GM12878 (cell line): ENCODE results near the gene POU4F1. TPM values are rescaled to one million over a fixed set of nuclear protein-coding genes. Genes with fewer than 3 reads are reported as not detected.

Source experiments
- ATAC-seq: fragments of 200-7000 bp; cut with Tn5 transposase; 3 replicates; pipeline ENCODE4 v1.9.1; 2020; ENCODE audit warnings: mild to moderate bottlenecking, moderate library complexity
- BruUV-seq: library from RNA; stranded (reverse); fragments of 400-500 nt; replicated peaks from 2 replicates; lab custom pipeline; 2021; lab: Mats Ljungman, UMichigan
- CTCF ChIA-PET: fragments of 300-600 bp; sonication (Branson Sonifier 250); formaldehyde crosslinking; extraction: SDS; loops from one replicate; lab custom pipeline; 2021; ENCODE audit warnings: inconsistent platforms; lab: Yijun Ruan, JAX
- POLR2A ChIA-PET: fragments of 350-600 bp; formaldehyde crosslinking; extraction: SDS; loops from one replicate; lab custom pipeline; 2021; ENCODE audit warnings: inconsistent platforms; lab: Charles Lee
- RAD21 ChIA-PET: fragments of 300-600 bp; sonication (Branson Sonifier 250); formaldehyde crosslinking; loops from one replicate; lab custom pipeline; 2023; ENCODE audit warnings: antibody characterized with exemption; ENCODE audit not compliant: unreplicated experiment; lab: Charles Lee
- SMC1A ChIA-PET: fragments of 300-600 bp; sonication (Branson Sonifier 250); formaldehyde crosslinking; loops from one replicate; lab custom pipeline; 2023; ENCODE audit not compliant: unreplicated experiment, uncharacterized antibody; lab: Charles Lee
- DNase-seq: peaks from one replicate; pipeline ENCODE4 v3.0.0-alpha.2; 2011; ENCODE audit warnings: low read depth, low spot score
- FAIRE-seq: peaks from 3 replicates; lab custom pipeline; 2011; peaks lifted over from hg19 to GRCh38; lab: Jason Lieb, UNC
- H2AFZ ChIP-seq: 2 replicates; pipeline ENCODE4 v1.6.0; 2011; ENCODE audit warnings: low read depth, low read length, control low read depth; ENCODE audit not compliant: control insufficient read depth
- H3K27ac ChIP-seq: 2 replicates; pipeline ENCODE4 v1.5.1; 2011; ENCODE audit warnings: control low read depth; ENCODE audit not compliant: control insufficient read depth, insufficient read depth
- H3K27me3 ChIP-seq, 2 experiments: replicated peaks in 1 of 2; 2 replicates each; pipeline versions ENCODE4 v1.6.0 to v1.6.1; 2011; ENCODE audit warnings: low read length in 1 of 2; ENCODE audit not compliant: control insufficient read depth in 2 of 2, insufficient read depth in 2 of 2
- H3K36me3 ChIP-seq, 2 experiments: 2 replicates each; pipeline ENCODE4 v1.5.1; 2011; ENCODE audit warnings: low read length in 1 of 2; ENCODE audit not compliant: control insufficient read depth in 2 of 2, insufficient read depth in 2 of 2
- H3K4me1 ChIP-seq: 2 replicates; pipeline ENCODE4 v1.6.1; 2011; ENCODE audit warnings: mild to moderate bottlenecking, low read length, moderate library complexity, mixed read lengths; ENCODE audit not compliant: control insufficient read depth, insufficient read depth
- H3K4me2 ChIP-seq: 2 replicates; pipeline ENCODE4 v1.6.0; 2011; ENCODE audit warnings: control low read depth; ENCODE audit not compliant: control insufficient read depth, insufficient read depth
- H3K4me3 ChIP-seq: fragments of 200-600 bp; sonication (generic); 2 replicates; pipeline ENCODE4 v1.5.1; 2016
- H3K79me2 ChIP-seq: 2 replicates; pipeline ENCODE4 v1.6.0; 2011; ENCODE audit warnings: low read length; ENCODE audit not compliant: control insufficient read depth, insufficient read depth
- H3K9ac ChIP-seq: 2 replicates; pipeline ENCODE4 v1.8.0; 2011; ENCODE audit warnings: low read length, control low read depth, mixed read lengths; ENCODE audit not compliant: control insufficient read depth, insufficient read depth
- H3K9me3 ChIP-seq: replicated peaks from 3 replicates; pipeline ENCODE4 v1.5.1; 2011; ENCODE audit warnings: mild to moderate bottlenecking, low read length; ENCODE audit not compliant: control insufficient read depth, insufficient read depth
- H4K20me1 ChIP-seq: 2 replicates; pipeline ENCODE4 v1.6.0; 2011; ENCODE audit not compliant: control insufficient read depth, insufficient read depth
- BMI1 ChIP-seq: fragments of 450-650 bp; IDR thresholded peaks from 2 replicates; pipeline ENCODE4 v1.6.1; 2016; ENCODE audit warnings: mild to moderate bottlenecking, moderate library complexity, borderline replicate concordance
- EGR1 ChIP-seq, 2 experiments: IDR thresholded peaks; 1 replicate in 1 of 2; 2 replicates in 1 of 2; pipeline ENCODE4 v1.6.1; 2011 to 2012; ENCODE audit warnings: low read depth in 2 of 2, low read length in 2 of 2, borderline replicate concordance in 1 of 2, mild to moderate bottlenecking in 1 of 2, moderate library complexity in 1 of 2
- FOXK2 ChIP-seq: fragments of 450-650 bp; IDR thresholded peaks from 2 replicates; pipeline ENCODE4 v1.6.1; 2017; ENCODE audit warnings: mild to moderate bottlenecking, moderate library complexity
- IRF4 ChIP-seq: IDR thresholded peaks from 2 replicates; pipeline ENCODE4 v1.6.1; 2011; ENCODE audit warnings: low read depth, low read length
- LARP7 ChIP-seq: fragments of 450-650 bp; IDR thresholded peaks from 2 replicates; pipeline ENCODE4 v1.6.1; 2017; ENCODE audit warnings: mild to moderate bottlenecking
- MEF2A ChIP-seq: IDR thresholded peaks from 2 replicates; pipeline ENCODE4 v1.6.1; 2011; ENCODE audit warnings: low read depth, mild to moderate bottlenecking, low read length, moderate library complexity; ENCODE audit not compliant: insufficient read depth
- PAX5 ChIP-seq: IDR thresholded peaks from 2 replicates; pipeline ENCODE4 v1.6.1; 2011; ENCODE audit warnings: low read depth, low read length, borderline replicate concordance
- POLR2AphosphoS2 ChIP-seq: IDR thresholded peaks from 2 replicates; pipeline ENCODE4 v1.6.1; 2011; ENCODE audit warnings: low read depth, mild to moderate bottlenecking, low read length, improper control_type of control experiment, moderate library complexity
- RFX5 ChIP-seq: IDR thresholded peaks from 2 replicates; pipeline ENCODE4 v1.6.1; 2011; ENCODE audit warnings: low read depth, low read length, improper control_type of control experiment
- RUNX3 ChIP-seq: IDR thresholded peaks from 2 replicates; pipeline ENCODE4 v1.6.1; 2012; ENCODE audit warnings: low read length, inconsistent platforms
- SMC3 ChIP-seq: IDR thresholded peaks from 2 replicates; pipeline ENCODE4 v1.6.1; 2011; ENCODE audit warnings: low read length, improper control_type of control experiment, borderline replicate concordance
- SRF ChIP-seq, 2 experiments: IDR thresholded peaks; 2 replicates each; pipeline ENCODE4 v1.6.1; 2011; ENCODE audit warnings: low read depth in 2 of 2, low read length in 2 of 2, mild to moderate bottlenecking in 1 of 2, moderate library complexity in 1 of 2
- ZNF217 ChIP-seq: fragments of 450-650 bp; IDR thresholded peaks from 2 replicates; pipeline ENCODE4 v1.6.1; 2017; ENCODE audit warnings: antibody characterized with exemption, mild to moderate bottlenecking
- ZNF24 ChIP-seq: fragments of 450-650 bp; IDR thresholded peaks from 2 replicates; pipeline ENCODE4 v1.6.1; 2017; ENCODE audit warnings: antibody characterized with exemption, mild to moderate bottlenecking
- WGBS: methylation state at CpG from one replicate; pipeline ENCODE4 v1.1.6; 2016; ENCODE audit warnings: low lambda C conversion rate; ENCODE audit not compliant: insufficient replicate concordance, insufficient coverage; ENCODE audit errors: missing lambda C conversion rate; 5-methylcytosine and 5-hydroxymethylcytosine counted together
- in situ Hi-C: fragments of 300-500 bp; cut with MboI; formaldehyde crosslinking; loops from 9 replicates; pipeline ENCODE4 v1.14.3; 2018; ENCODE audit warnings: mixed read lengths
- intact Hi-C: fragments of 100-400 bp; cut with micrococcal nuclease; formaldehyde crosslinking; loops from one replicate; pipeline ENCODE4 v1.14.2; 2022; ENCODE audit not compliant: unreplicated experiment
- polyA plus RNA-seq, 11 experiments: library from polyadenylated mRNA; depleted of rRNA in 4 of 11; unstranded in 6 of 11; stranded (reverse) in 5 of 11; fragments of >200 nt; fragmentation: Nextera tagmentation in 4 of 11; fragmentation: Illumina TruSeq in 1 of 11; extraction: Ambion mirVana in 4 of 11; extraction: Trizol in 1 of 11; gene quantifications; 1 replicate in 1 of 11; 2 replicates in 10 of 11; pipeline versions ENCODE4 v1.2.1 to v1.2.3, GENCODE V29; 2011 to 2016; ENCODE audit warnings: inconsistent platforms in 2 of 11, missing spikeins in 2 of 11, low read depth in 1 of 11
- total RNA-seq, 4 experiments: library from RNA; depleted of rRNA in 3 of 4; stranded (reverse); fragments of >200 nt in 3 of 4; fragmentation: Illumina TruSeq in 1 of 4; extraction: Trizol in 1 of 4; gene quantifications; 2 replicates each; pipeline versions ENCODE4 v1.2.1 to v1.2.3, GENCODE V29; 2013 to 2021

POU4F1 gene
- total and polyA plus RNA-seq, 10 of the 15 experiments (the other 5 are each of a cell fraction or from before 2014, with no cell fraction given): 0.01 to 0.14 (median 0.02) TPM; not detected in 5

GRCh38 chr13:78607409-78608251, 4.3 kb upstream of the POU4F1 start:
- Histone ChIP-seq H2AFZ (no peak overlapping the region), H3K4me2 (no peak overlapping the region), H3K9me3 (no peaks in the 10 kb centered on the region; the same call in 2 of the 3 replicates), H3K36me3 (no peaks in the 10 kb centered on the region), H3K27ac (no peak overlapping the region), H3K4me1 (peaks cover 4% of the 10 kb centered on the region), H3K79me2 (no peaks in the 10 kb centered on the region), H3K27me3 (peaks cover 21 to 47% of the 10 kb centered on the region in 2 experiments), H3K4me3 (no peak overlapping the region), H4K20me1 (peaks cover 2% of the 10 kb centered on the region; the same call in 1 of the 2 replicates), H3K9ac (no peak overlapping the region)
- ChIA-PET RAD21 (no interaction called here), POLR2A (no interaction called here), SMC1A (no interaction called here), CTCF (no interaction called here)
- TF ChIP-seq POLR2AphosphoS2 (no peak), FOXK2 (no peak)
- no peak for ATAC-seq
- no TSS peak for BruUV-seq
- DNase-seq: no peak
- 52% methylated on average over 39 of the region's 42 CpGs for whole genome bisulfite sequencing
- in situ Hi-C loops (no loop called here), intact Hi-C loops (no loop called here)
- FAIRE-seq: no peak

GRCh38 chr13:78606471-78607408, 3.4 kb upstream of the POU4F1 start:
- ATAC-seq (no peak), FAIRE-seq (no peak), DNase-seq (no peak)
- RAD21 ChIA-PET: no interaction called here
- Histone ChIP-seq H3K4me2 (no peak overlapping the region), H2AFZ (no peak overlapping the region), H3K4me1 (peaks cover 8% of the 10 kb centered on the region), H3K4me3 (no peak overlapping the region), H3K79me2 (no peaks in the 10 kb centered on the region), H4K20me1 (peaks cover 2% of the 10 kb centered on the region; the same call in 1 of the 2 replicates), H3K9me3 (no peaks in the 10 kb centered on the region; the same call in 2 of the 3 replicates), H3K27ac (no peak overlapping the region), H3K9ac (no peak overlapping the region), H3K27me3 (peaks cover 23 to 51% of the 10 kb centered on the region in 2 experiments), H3K36me3 (no peaks in the 10 kb centered on the region)
- SMC1A ChIA-PET: no interaction called here
- CTCF ChIA-PET: no interaction called here
- 21% methylated on average over 28 of the region's 30 CpGs for WGBS
- POLR2A ChIA-PET: no interaction called here
- intact Hi-C loops: no loop called here
- no TSS peak for BruUV-seq
- in situ Hi-C loops: no loop called here
- TF ChIP-seq MEF2A (no peak), SRF (IDR thresholded peaks at IDR 0.05; ENCODE audit: low read depth in 2 of 2, low read length in 2 of 2) (no peak), RFX5 (no peak), LARP7 (no peak), RUNX3 (no peak), FOXK2 (no peak), IRF4 (no peak), PAX5 (no peak), SMC3 (no peak), ZNF217 (no peak), EGR1 (IDR thresholded peaks at IDR 0.05; ENCODE audit: borderline replicate concordance in 1 of 2, low read depth in 2 of 2, low read length in 2 of 2) (no peak), ZNF24 (no peak), BMI1 (no peak)
